Activated naive CD8-positive, alpha-beta T cell treated with anti-CD3 and anti-CD28 coated beads for 36 hours (primary cell): ENCODE results near the gene SHISAL2A. TPM values are rescaled to one million over a fixed set of nuclear protein-coding genes. Genes with fewer than 3 reads are reported as not detected.
A peak's percentile ranks its signal among the peaks of the same experiment; 100 is the strongest.

Experiments
- DNase-seq: peaks from one replicate; pipeline ENCODE4 v3.0.0; 2021
- H3K27ac Mint-ChIP-seq: one replicate; pipeline ENCODE4 v1.8.0; 2022; ENCODE audit warnings: mild to moderate bottlenecking, moderate library complexity, mixed read lengths
- H3K27me3 Mint-ChIP-seq: one replicate; pipeline ENCODE4 v1.8.0; 2022; ENCODE audit warnings: mild to moderate bottlenecking, mixed read lengths
- H3K36me3 Mint-ChIP-seq: one replicate; pipeline ENCODE4 v1.8.0; 2021; ENCODE audit warnings: mild to moderate bottlenecking, mixed read lengths
- H3K4me1 Mint-ChIP-seq: one replicate; pipeline ENCODE4 v1.8.0; 2021; ENCODE audit warnings: mixed read lengths
- H3K4me3 Mint-ChIP-seq: one replicate; pipeline ENCODE4 v1.8.0; 2022; ENCODE audit warnings: mild to moderate bottlenecking, moderate library complexity, mixed read lengths
- H3K9me3 Mint-ChIP-seq: one replicate; pipeline ENCODE4 v1.8.0; 2022; ENCODE audit warnings: mixed read lengths
- total RNA-seq, 2 experiments: library from RNA; stranded (reverse); gene quantifications; one replicate each; pipeline ENCODE4 v1.2.3, GENCODE V29; 2021

SHISAL2A gene
- total RNA-seq, 2 experiments from 2014 or later, result 13.7 to 14.2 TPM

DNA sequence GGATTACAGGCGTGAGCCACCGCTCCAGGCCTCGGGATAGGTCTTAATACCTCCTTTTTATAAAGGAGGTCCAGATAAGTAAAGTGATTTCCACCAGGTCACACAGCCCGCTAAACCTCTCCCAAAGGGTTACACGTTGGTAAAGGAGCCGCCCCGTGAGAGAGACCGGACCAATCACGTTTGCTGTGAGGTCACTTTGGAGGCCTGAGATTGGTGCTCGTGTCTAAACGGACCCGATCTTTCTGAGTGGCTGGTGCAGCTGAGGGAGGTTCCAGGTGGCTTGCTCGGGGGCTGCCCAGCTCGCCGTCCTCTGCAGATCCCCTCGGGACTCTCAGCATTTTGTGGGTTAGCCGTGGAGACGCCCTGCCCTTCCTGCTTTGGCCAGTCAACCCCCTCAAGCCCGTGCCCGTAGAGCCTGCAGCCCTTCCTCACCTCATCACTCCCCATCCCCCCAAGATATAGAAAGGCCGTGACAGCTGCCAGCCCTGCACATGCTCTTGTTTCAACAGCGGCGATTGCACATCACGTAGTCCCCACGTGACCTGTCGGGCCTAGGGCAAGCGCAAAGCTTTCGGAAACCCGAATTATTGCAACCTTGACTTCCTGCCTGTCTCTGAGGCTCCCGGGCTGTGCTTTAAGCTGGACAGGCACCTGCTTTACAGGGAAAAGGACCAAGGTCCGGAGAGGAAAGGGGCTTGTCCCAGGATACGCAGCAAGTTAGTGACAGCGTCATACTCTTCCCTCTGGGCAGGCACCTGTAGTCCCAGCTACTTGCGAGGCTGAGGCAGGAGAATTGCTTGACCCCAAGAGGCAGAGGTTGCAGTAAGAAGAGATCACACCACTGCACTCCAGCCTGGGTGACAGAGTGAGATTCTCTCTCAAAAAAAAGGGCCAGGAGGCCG, 70.2 kb downstream of the SHISAL2A start:
- H3K9me3 Mint-ChIP-seq, result no peaks in the 10 kb centered on the region
- H3K4me1 Mint-ChIP-seq, result peaks cover 14% of the 10 kb centered on the region
- H3K4me3 Mint-ChIP-seq, result peak overlapping the region; percentile 83
- peak; percentile 83 for DNase-seq
- H3K27ac Mint-ChIP-seq, result peak overlapping the region; percentile 95
- H3K36me3 Mint-ChIP-seq, result no peaks in the 10 kb centered on the region
- H3K27me3 Mint-ChIP-seq, result no peaks in the 10 kb centered on the region

DNA sequence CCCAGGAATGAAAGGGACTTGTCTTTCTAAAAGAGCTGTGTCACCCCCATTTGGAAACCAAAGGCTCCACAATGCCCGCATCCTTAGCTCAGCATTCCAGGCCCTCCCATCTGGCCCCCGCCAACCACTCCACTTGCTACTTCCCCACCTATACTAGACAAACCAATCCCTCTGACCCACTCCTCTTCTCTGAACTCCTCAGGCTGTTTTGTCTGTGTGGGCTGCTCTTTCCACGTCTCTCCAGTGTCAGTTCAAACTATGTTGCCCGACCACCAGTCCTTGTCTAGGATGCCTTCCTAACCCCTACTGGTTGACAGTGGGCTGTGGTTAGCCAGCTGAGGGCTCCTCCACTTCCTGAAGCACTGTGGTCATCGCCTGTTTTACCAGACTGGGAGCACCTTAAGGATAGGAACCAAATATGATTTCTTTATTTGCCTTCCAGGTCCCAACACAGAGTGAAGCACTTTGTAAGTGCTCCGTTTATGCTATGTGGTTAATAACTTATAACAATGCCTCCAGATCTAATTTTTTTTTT, 73.2 kb downstream of the SHISAL2A start:
- no peak overlapping the region for H3K4me3 Mint-ChIP-seq
- DNase-seq, result no peak
- H3K9me3 Mint-ChIP-seq, result no peaks in the 10 kb centered on the region
- H3K27me3 Mint-ChIP-seq, result peaks cover 3% of the 10 kb centered on the region
- H3K4me1 Mint-ChIP-seq, result peaks cover 14% of the 10 kb centered on the region
- no peak overlapping the region for H3K27ac Mint-ChIP-seq
- no peaks in the 10 kb centered on the region for H3K36me3 Mint-ChIP-seq

Other genes with a start within 250 kb of the SHISAL2A start
- 10 to 100 TPM; 54.3 to 54.4 TPM for gene ORC1, start 228.7 kb upstream of the SHISAL2A start, total RNA-seq
- 100 to 1,000 TPM; 114 to 119 TPM for gene PRPF38A, start 228.6 kb upstream of the SHISAL2A start, total RNA-seq
- 10 to 100 TPM; 56.7 to 58.2 TPM for gene TUT4, start 80.1 kb upstream of the SHISAL2A start, total RNA-seq
- gene GPX7, start 30.8 kb upstream of the SHISAL2A start, total RNA-seq, result 10 to 100 TPM; 29.4 to 31.1 TPM
- 10 to 100 TPM; 32.5 to 35.7 TPM for gene COA7, start 65.2 kb downstream of the SHISAL2A start, total RNA-seq
- 1 to 10 TPM; 9.7 to 9.9 TPM for gene ZYG11B, start 93.3 kb downstream of the SHISAL2A start, total RNA-seq
- under 1 TPM; 0.19 to 0.20 TPM for gene ZYG11A, start 209.6 kb downstream of the SHISAL2A start, total RNA-seq